Activated CD8-positive, alpha-beta memory T cell treated with anti-CD3 and anti-CD28 coated beads, Interleukin-2, amount 50 U/mL, for 24 hours (primary cell): ENCODE data around the gene PNPO.

ENCODE experiments used
- DNase-seq: peaks from one replicate; pipeline ENCODE4 v3.0.0-alpha.2; 2020; ENCODE audit errors: extremely low read depth

Gene PNPO

GRCh38 chr17:47998044-47998443 lies 56.7 kb downstream of the PNPO start:
- DNase-seq: no peak
